Psoas muscle (tissue), 8 donors: ENCODE data around the gene SLC9A4. TPM values are rescaled to one million over a fixed set of nuclear protein-coding genes. Genes with fewer than 3 reads are reported as not detected.

Experiments
- ATAC-seq, 4 donors: fragments of 200-7000 bp; cut with Tn5 transposase; one replicate each; pipeline ENCODE4 v1.9.1; 2020; ENCODE audit warnings: moderate library complexity in 3 of 4, mild to moderate bottlenecking in 2 of 4
- DNase-seq, 2 donors: peaks; one replicate each; pipeline ENCODE4 v3.0.0-alpha.2; 2020
- H3K27ac ChIP-seq: fragments of 200-600 bp; one replicate; pipeline ENCODE4 v1.8.0; 2022
- H3K27me3 ChIP-seq, 3 donors: fragments of 200-600 bp in 1 of 3; one replicate each; pipeline versions ENCODE4 v1.6.1 to v1.8.0; 2013 to 2022; ENCODE audit warnings: low read length in 2 of 3, mild to moderate bottlenecking in 2 of 3, moderate library complexity in 1 of 3; ENCODE audit not compliant: insufficient read depth in 3 of 3
- H3K36me3 ChIP-seq, 2 donors: fragments of 200-600 bp in 1 of 2; one replicate each; pipeline versions ENCODE4 v1.6.1 to v1.8.0; 2013 to 2022; ENCODE audit warnings: low read depth in 1 of 2, mild to moderate bottlenecking in 1 of 2, moderate library complexity in 1 of 2; ENCODE audit not compliant: insufficient read depth in 1 of 2
- H3K4me1 ChIP-seq: fragments of 200-600 bp; one replicate; pipeline ENCODE4 v1.8.0; 2022
- H3K4me3 ChIP-seq: fragments of 200-600 bp; one replicate; pipeline ENCODE4 v1.8.0; 2022; ENCODE audit warnings: mild to moderate bottlenecking
- H3K9me3 ChIP-seq: fragments of 200-600 bp; one replicate; pipeline ENCODE4 v1.8.0; 2022
- WGBS, 3 donors: extraction: QIAGEN DNeasy Blood & Tissue Kit; methylation state at CpG; one replicate each; pipeline versions ENCODE4 v1.1.6 to v1.1.7; 2013; 5-methylcytosine and 5-hydroxymethylcytosine counted together
- intact Hi-C, 2 donors: fragments of 100-400 bp; cut with DNase I; formaldehyde crosslinking; loops; one replicate each; pipeline versions ENCODE4 v1.11.0 to v1.14.2; 2022
- polyA plus RNA-seq, 3 donors: library from polyadenylated mRNA; stranded (reverse); fragments of 200-250 nt; gene quantifications; one replicate each; pipeline ENCODE4 v1.2.3, GENCODE V29; 2013
- total RNA-seq, 4 donors: library from RNA; stranded (reverse); fragmentation: NEBNext Ultra II Directional in 2 of 4; extraction: Animal tissue kit (Norgen Biotek cat#: 25700) in 2 of 4; gene quantifications; one replicate each; pipeline versions ENCODE4 v1.2.1 to v1.2.4, GENCODE V29; 2021 to 2023
- TF ChIP-seq, protein P1 (sequence below): fragments of 200-600 bp; IDR thresholded peaks from one replicate; pipeline ENCODE4 v1.8.0; 2022; ENCODE audit warnings: antibody characterized with exemption
- donor health status: healthy with polysubstance abuse.
- donor health status: DM: no; HTN: no; CAD: no; lungs with moderate emphysema.
- donor health status: Bipolar disorder and iron deficiency.
- donor health status: healthy.
- donor health status: DM: yes; HTN: yes; CAD: no.
- donor health status: DM: no; HTN: no; CAD: no.
- donor health status: DM: no; HTN: no; CAD: no.
- donor health status: DM: yes; HTN: yes; CAD: no.

The SLC9A4 gene
- total and polyA plus RNA-seq, 7 donors, result 0.08 TPM; not detected in 6

DNA sequence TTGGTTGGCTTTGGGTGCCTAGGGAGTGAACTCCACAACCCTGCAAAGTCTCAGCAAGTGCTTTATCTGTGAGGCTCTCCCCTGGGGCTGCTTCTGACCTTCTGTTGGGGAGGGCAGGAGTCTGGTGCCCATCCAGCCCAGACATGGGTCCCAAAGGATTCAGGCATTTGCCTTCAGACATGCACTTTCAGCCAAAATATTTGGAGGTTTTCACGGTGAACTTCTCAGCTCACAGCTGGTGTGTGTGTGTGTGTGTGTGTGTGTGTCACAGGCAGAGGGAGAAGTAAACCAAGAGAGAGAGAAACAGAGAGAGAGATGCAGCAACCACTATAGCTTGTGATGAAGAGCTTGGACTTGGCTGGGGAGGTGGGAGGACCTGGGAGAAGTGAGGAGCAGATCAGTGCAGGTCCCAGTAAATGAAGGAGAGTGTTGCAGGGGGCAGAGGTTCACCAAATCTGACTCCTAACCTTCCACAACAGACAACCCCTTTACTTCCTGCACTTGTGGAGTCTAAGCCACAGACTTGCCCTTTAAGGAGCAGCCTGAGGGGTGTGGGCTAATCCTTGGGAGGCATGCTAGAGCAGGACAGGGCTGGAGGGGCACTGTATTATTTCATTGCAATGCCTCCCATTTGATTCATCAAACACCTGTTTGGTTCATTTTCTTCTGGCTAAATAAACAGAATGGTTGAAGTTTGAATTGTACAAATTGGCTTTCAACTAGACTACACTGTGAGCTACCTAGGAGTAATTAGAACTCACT, 14.1 kb downstream of the SLC9A4 start:
- Histone ChIP-seq H3K9me3 (no peaks in the 10 kb centered on the region), H3K4me1 (peaks cover 16% of the 10 kb centered on the region), H3K36me3 (no peaks in the 10 kb centered on the region), H3K27ac (no peak overlapping the region), H3K27me3 (peaks cover 0 to 3% (median 0%) of the 10 kb centered on the region in 3 donors), H3K4me3 (no peak overlapping the region)
- WGBS, 3 donors, result 38 to 40% (median 40%) methylated on average over 1 of the region's 1 CpG
- intact Hi-C loops, result no loop called here
- DNase-seq (no peak), ATAC-seq (no peak)
- TF ChIP-seq, protein P1, sequence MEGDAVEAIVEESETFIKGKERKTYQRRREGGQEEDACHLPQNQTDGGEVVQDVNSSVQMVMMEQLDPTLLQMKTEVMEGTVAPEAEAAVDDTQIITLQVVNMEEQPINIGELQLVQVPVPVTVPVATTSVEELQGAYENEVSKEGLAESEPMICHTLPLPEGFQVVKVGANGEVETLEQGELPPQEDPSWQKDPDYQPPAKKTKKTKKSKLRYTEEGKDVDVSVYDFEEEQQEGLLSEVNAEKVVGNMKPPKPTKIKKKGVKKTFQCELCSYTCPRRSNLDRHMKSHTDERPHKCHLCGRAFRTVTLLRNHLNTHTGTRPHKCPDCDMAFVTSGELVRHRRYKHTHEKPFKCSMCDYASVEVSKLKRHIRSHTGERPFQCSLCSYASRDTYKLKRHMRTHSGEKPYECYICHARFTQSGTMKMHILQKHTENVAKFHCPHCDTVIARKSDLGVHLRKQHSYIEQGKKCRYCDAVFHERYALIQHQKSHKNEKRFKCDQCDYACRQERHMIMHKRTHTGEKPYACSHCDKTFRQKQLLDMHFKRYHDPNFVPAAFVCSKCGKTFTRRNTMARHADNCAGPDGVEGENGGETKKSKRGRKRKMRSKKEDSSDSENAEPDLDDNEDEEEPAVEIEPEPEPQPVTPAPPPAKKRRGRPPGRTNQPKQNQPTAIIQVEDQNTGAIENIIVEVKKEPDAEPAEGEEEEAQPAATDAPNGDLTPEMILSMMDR, result no peak

DNA sequence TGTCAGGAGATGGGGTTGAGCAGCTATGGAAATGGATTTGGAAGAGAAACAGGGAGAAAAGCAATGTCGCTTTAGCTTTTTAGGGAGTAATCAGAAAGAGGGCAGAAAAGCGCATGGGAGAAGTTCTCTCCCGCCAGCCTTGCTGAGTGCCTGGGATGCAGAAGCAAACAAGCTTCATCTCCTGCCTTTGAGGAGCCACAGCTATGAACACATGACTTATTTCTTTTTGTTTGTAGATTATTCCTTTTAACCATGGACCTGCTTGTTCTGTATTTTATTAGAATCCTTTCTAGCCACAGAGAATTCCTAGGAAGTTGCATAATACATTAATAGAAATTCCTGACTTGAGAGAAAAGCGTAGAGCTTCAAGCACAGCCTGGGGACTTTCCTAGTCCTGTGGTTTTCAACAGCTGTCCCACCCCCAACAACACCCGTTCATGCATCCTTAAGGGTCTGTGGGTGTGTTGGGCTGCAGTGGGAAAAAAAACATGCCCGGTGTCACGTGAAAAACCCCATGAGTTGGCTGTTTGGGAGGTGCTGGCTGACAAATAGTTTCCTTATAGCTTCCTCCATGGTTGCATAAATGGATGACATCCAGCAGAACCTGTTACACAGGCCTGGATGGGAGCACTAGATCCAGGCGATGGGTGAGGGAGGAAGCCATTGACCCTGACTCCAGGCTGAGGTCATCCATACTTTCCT, 14.9 kb downstream of the SLC9A4 start:
- no peaks in the 10 kb centered on the region for H3K36me3 ChIP-seq
- TF ChIP-seq, protein P1, result no peak
- intact Hi-C loops, result no loop called here
- ATAC-seq (no peak), DNase-seq (no peak)
- peaks cover 16% of the 10 kb centered on the region for H3K4me1 ChIP-seq
- H3K9me3 ChIP-seq, result no peaks in the 10 kb centered on the region
- H3K27me3 ChIP-seq, result peaks cover 0 to 3% (median 0%) of the 10 kb centered on the region in 3 donors
- H3K4me3 ChIP-seq, result no peak overlapping the region
- 53 to 56% (median 54%) methylated on average over 8 of the region's 8 CpGs for WGBS, 3 donors
- no peak overlapping the region for H3K27ac ChIP-seq

DNA sequence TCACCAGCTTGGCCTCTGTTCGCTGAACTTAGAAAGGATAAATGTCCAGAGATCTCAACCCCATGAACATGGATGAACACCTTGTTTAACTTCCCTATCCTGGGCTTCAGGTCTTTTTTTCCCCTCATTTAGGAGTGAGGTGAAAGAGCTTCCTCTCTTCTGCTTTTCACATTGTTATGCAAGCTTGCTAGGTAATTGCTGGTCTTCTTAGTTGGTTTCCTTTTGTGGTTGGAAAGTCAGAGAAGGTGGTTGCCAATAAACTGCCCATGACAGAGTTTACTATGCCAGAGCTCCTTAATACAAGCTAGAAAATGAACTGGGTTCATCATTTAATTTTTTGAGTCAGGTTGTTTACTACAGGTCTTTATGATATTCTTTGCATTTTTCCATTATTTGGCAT, 16.6 kb downstream of the SLC9A4 start:
- Histone ChIP-seq H3K27me3 (peaks cover 0 to 3% (median 0%) of the 10 kb centered on the region in 3 donors), H3K27ac (no peak overlapping the region), H3K36me3 (no peaks in the 10 kb centered on the region), H3K4me3 (no peak overlapping the region), H3K9me3 (peaks cover 5% of the 10 kb centered on the region), H3K4me1 (peaks cover 7% of the 10 kb centered on the region)
- intact Hi-C loops, result no loop called here
- WGBS, 3 donors, result 86 to 100% (median 91%) methylated on average over 1 of the region's 1 CpG
- TF ChIP-seq, protein P1, result no peak
- ATAC-seq (no peak), DNase-seq (no peak)

DNA sequence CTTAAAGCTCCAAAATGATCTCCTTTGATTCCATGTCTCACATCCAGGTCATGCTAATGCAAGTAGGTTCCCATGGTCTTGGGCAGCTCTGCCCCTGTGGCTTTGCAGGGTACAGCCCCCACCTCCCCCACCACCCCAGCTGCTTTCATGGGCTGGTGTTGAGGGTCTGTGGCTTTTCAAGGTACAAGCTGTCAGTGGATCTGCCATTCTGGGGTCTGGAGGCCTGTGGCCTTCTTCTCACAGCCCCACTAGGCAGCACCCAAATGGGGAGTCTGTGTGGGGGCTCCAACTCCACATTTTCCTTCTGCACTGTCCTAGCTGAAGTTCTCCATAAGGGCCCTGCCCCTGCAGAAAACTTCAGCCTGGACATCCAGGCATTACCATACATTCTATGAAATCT, 19.0 kb downstream of the SLC9A4 start:
- H3K27me3 ChIP-seq, result peaks cover 0 to 3% (median 0%) of the 10 kb centered on the region in 3 donors
- peaks cover 5% of the 10 kb centered on the region for H3K9me3 ChIP-seq
- no peak for ATAC-seq
- intact Hi-C loops, result no loop called here
- H3K27ac ChIP-seq, result no peak overlapping the region
- no peaks in the 10 kb centered on the region for H3K4me1 ChIP-seq
- H3K4me3 ChIP-seq, result no peak overlapping the region
- DNase-seq, result no peak
- no peaks in the 10 kb centered on the region for H3K36me3 ChIP-seq
- TF ChIP-seq, protein P1, result no peak
